ENCODE results near the gene WIPF1.

The WIPF1 gene

DNA sequence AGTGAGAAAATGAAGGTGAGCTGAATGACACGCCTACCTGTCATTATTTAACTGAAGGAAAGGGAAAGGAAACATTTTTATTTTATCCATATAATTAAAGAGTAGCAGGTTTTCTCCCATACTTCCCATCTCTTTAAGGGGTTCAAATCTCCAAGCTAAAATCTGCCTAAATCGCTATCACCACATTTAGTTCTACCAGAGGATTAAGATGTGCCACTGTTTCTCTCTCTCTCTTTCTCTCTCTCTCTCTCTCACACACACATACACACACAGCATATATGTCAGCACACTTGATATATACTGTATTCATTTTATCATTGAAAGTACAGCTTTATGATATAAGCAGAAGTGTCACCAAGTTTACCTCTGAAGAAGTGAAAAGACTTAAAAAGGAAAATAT, 3.1 kb downstream of the WIPF1 start:
- no peak for DNase-seq (ENCODE audit: extremely low read depth, low read depth)
- TF ChIP-seq, protein P1, sequence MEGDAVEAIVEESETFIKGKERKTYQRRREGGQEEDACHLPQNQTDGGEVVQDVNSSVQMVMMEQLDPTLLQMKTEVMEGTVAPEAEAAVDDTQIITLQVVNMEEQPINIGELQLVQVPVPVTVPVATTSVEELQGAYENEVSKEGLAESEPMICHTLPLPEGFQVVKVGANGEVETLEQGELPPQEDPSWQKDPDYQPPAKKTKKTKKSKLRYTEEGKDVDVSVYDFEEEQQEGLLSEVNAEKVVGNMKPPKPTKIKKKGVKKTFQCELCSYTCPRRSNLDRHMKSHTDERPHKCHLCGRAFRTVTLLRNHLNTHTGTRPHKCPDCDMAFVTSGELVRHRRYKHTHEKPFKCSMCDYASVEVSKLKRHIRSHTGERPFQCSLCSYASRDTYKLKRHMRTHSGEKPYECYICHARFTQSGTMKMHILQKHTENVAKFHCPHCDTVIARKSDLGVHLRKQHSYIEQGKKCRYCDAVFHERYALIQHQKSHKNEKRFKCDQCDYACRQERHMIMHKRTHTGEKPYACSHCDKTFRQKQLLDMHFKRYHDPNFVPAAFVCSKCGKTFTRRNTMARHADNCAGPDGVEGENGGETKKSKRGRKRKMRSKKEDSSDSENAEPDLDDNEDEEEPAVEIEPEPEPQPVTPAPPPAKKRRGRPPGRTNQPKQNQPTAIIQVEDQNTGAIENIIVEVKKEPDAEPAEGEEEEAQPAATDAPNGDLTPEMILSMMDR (IDR thresholded peaks at IDR 0.05; ENCODE audit: low read depth, low read length, missing control alignments) = no peak
- H3K4me3 ChIP-seq (replicated peaks; ENCODE audit: low read depth, low read length) = no peak overlapping the region

DNA sequence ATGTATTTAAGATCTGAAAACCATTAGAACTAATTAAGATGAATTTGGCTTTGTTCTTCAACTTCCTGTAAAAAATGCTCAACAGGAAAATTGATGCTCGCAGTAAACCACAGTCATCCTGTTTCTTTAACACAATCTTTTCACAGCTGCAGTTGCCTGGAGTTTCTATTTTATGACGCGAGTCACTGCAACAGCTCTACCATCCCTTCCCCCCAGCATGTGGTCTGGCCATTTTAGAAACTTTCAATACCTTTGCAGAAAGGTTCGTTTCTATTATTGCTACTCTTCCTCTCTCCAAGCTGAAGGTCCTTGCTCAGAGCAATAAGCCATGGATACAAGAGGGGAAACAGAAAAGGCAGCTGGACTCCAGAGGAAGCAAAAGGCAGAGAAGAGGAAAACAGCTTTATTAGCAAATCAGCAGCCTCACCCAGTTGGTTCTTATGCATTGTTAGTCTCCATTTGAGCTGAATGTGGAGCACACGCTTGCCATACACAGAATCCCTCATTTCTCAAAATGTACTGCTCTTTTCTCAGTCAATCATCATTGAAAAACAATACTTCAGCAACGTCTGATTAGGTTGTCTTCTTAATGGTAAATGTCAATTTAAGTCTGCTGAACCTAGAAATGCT, 3.9 kb downstream of the WIPF1 start:
- TF ChIP-seq, protein P1 (IDR thresholded peaks at IDR 0.05; ENCODE audit: low read depth, low read length, missing control alignments) = no peak
- no peak for DNase-seq (ENCODE audit: extremely low read depth, low read depth)
- H3K4me3 ChIP-seq (replicated peaks; ENCODE audit: low read depth, low read length) = no peak overlapping the region

DNA sequence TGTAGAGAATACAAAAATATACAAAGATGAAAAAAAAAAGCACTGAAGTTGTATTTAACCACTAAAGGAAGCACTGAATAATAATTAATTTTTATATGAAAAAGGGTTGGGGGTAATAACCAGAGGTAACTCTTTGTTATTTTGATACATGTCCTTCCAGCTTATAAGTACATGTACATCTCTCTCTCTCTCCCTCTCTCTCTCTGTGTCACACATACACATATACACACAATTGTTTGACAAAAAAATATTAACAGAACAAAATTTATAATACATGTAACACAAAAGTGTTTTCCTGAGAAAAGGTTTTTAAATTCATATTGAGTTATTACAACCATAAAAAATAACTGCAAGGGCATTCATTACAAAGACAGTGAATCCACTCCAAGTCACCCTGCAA, 4.6 kb downstream of the WIPF1 start:
- TF ChIP-seq, protein P1 (IDR thresholded peaks at IDR 0.05; ENCODE audit: low read depth, low read length, missing control alignments) = no peak
- no peak overlapping the region for H3K4me3 ChIP-seq (replicated peaks; ENCODE audit: low read depth, low read length)
- DNase-seq (ENCODE audit: extremely low read depth, low read depth) = no peak

DNA sequence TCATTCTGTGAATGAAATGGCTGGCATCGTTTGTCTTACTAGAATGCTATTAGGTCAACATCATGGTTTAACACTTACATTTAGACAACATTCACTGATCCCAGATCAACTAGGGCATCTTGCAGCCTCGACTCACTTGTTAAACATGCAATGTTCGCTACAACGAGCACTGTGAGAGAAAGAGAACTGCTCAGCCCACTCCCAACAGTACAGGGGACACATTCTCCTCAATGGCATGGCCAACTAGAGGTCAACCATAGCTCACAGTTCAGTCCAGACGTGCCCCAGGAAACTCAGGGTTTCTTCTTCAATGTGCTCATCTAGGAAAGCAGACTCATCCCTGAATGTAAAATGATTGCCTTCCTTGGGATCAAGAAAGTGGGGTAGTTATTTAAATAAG, 5.9 kb downstream of the WIPF1 start:
- no peak for DNase-seq (ENCODE audit: extremely low read depth, low read depth)
- no peak overlapping the region for H3K4me3 ChIP-seq (replicated peaks; ENCODE audit: low read depth, low read length)
- TF ChIP-seq, protein P1 (IDR thresholded peaks at IDR 0.05; ENCODE audit: low read depth, low read length, missing control alignments) = no peak

DNA sequence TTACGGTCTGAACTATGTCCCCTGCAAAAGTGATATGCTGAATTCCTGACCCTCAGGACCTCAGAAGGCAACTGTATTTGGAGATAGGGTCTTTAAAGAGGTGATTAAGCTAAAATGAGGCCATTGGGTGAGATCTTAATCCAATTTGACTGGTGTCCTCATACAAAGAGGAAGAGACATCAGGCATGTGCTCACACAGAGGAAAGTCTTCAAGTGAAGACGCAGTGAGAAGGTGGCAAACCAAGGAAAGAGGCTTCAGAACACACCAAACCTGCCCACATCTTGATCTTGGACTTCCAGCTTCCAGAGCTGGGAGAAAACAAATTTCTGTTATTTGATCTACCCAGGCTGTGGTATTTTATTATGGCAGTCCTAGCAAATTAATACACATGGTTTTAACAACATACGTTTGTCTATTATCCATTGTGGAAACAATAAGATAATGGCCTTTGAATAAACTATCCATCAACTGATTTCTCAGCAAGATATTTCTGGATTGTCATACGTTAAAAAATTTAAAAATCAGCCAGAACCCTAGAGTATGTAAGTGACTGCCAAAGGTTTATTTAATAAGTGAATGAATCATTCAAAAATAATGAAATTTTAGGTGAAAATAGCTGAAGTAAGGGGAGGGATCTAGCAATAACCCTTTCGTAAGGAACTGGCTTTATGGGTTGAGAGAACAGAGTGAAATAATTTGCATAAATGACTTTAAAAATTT, 6.5 kb downstream of the WIPF1 start:
- H3K4me3 ChIP-seq (replicated peaks; ENCODE audit: low read depth, low read length) = no peak overlapping the region
- TF ChIP-seq, protein P1 (IDR thresholded peaks at IDR 0.05; ENCODE audit: low read depth, low read length, missing control alignments) = no peak
- no peak for DNase-seq (ENCODE audit: extremely low read depth, low read depth)

DNA sequence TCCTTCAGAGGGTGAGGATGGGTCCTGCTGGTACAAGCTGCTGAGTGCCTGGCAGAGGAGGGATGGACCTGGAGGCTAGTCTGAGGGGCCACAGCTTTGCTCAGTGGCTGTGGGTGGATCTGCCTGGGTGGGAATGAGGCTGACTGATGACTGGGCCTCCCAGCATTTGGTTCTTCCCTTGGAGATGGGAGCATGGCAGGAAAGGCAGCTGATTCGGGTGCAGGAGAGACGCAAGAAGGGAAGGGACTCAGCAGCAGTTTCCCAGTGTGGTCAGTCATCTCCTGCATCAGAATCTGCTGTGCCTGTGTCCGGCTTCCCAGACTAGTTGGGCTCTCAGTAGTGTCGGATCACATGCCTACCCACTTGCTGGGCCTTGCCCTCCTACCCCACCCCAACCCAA, 7.3 kb downstream of the WIPF1 start:
- H3K4me3 ChIP-seq (replicated peaks; ENCODE audit: low read depth, low read length) = no peak overlapping the region
- DNase-seq (ENCODE audit: extremely low read depth, low read depth) = no peak
- TF ChIP-seq, protein P1 (IDR thresholded peaks at IDR 0.05; ENCODE audit: low read depth, low read length, missing control alignments) = no peak
